Heart left ventricle (tissue), 13 donors: ENCODE data around the gene CPA5.

Experiments
- CTCF ChIP-seq, 12 donors: fragments of 200-600 bp; sonication (generic) in 4 of 12; IDR thresholded peaks; one replicate each; pipeline versions ENCODE4 v1.5.0 to v1.8.0; 2018 to 2022; ENCODE audit warnings: antibody characterized with exemption in 12 of 12, mild to moderate bottlenecking in 5 of 12
- POLR2A ChIP-seq, 2 donors: fragments of 450-650 bp; IDR thresholded peaks; one replicate each; pipeline ENCODE4 v1.6.1; 2017; ENCODE audit warnings: antibody characterized with exemption in 2 of 2, mild to moderate bottlenecking in 2 of 2, moderate library complexity in 2 of 2
- donor health status: ischemic (EF 13 %, LVEDD 7.1; RV severe dilation, severe dysfunction).
- donor health status: DM: no; HTN: yes; CAD: no.
- donor health status: DM: no; HTN: no; CAD: no.
- donor health status: ischemic (EF 25% LVEDD 6.9; RV normal size, moderate dysfunction).
- donor health status: ischemic (EF 25% LVEDD 5.7; RV mildly dilated, moderate dysfunction).
- donor health status: ischemic (EF 35%, LVEDD 5.7; RV mildly dilated, moderate dysfunction).
- donor health status: nonischemic (EF 11% LVEDD 7.7; RV severe dilation, severe dysfunction).
- donor health status: DM: yes; HTN: yes; CAD: no.
- donor health status: PGD.
- donor health status: ischemic (EF 29% LVEDD 5.4; RV normal size, mild dysfunction).
- donor health status: nonischemic (EF 23%, LVEDD 6.1; RV moderate dilation, normal function).

DNA sequence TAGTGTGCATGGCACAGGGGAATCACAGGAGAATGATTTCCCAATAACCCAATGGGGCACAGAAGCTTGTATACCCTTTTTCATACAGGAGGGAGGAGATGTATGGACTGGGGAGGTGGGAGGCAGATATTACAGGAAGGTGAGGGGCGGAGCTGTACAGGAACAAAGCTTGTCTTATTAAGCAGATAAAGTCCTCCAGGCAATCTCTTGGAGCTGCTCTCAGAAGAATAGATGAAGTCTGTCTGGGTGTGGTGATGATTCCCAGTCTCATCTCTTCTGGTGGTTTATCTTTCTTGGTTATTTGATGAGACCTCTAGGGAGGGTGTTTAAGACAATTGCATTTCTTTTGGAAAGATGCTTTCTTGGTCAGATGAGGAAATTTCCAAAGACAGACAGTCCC lies 25.1 kb upstream of the CPA5 start:
- TF ChIP-seq CTCF (IDR thresholded peaks at IDR 0.05) = no peak
- no peak for TF ChIP-seq POLR2A (IDR thresholded peaks at IDR 0.05)
